ENCODE measurements around the gene IGLON5. TPM values are rescaled to one million over a fixed set of nuclear protein-coding genes. Genes with fewer than 3 reads are reported as not detected.

IGLON5 gene
- total RNA-seq, 1 experiment from 2014 or later = not detected

GRCh38 chr19:51316688-51317087 lies 5.2 kb downstream of the IGLON5 start:
- Mint-ChIP-seq H3K4me3 (ENCODE audit: unreplicated experiment) (no peak overlapping the region), H3K4me1 (ENCODE audit: low read depth, unreplicated experiment) (no peaks in the 10 kb centered on the region), H3K9me3 (ENCODE audit: unreplicated experiment) (peaks cover 15% of the 10 kb centered on the region), H3K27me3 (ENCODE audit: insufficient read depth, unreplicated experiment) (peaks cover 6% of the 10 kb centered on the region), H3K27ac (ENCODE audit: unreplicated experiment) (no peak overlapping the region), H3K36me3 (ENCODE audit: insufficient read depth, unreplicated experiment) (no peaks in the 10 kb centered on the region)
- POLR2A ChIA-PET = no interaction called here
- TF ChIP-seq CTCF (IDR thresholded peaks at IDR 0.05; ENCODE audit: insufficient read depth in 1 of 2, low read depth in 1 of 2, low read length in 1 of 2, severe bottlenecking in 1 of 2, unreplicated experiment in 1 of 2) = no peak
- no TSS peak for BruUV-seq (replicated peaks)
- DNase-seq = no peak
- no peaks in the 10 kb centered on the region for H3K27me3 ChIP-seq (replicated peaks; ENCODE audit: control insufficient read depth, insufficient read depth, low read length)
- CTCF ChIA-PET = no interaction called here
- H3K9me3 ChIP-seq = peaks cover 6% of the 10 kb centered on the region
- no peaks in the 10 kb centered on the region for H3K4me1 ChIP-seq
- H3K4me3 ChIP-seq (ENCODE audit: low read depth, low read length) = no peak overlapping the region
- intact Hi-C loops (cut with micrococcal nuclease; ENCODE audit: unreplicated experiment) = no loop called here
- H3K36me3 ChIP-seq (ENCODE audit: control insufficient read depth, insufficient read depth, low read length) = no peaks in the 10 kb centered on the region

GRCh38 chr19:51317376-51317775 lies 5.9 kb downstream of the IGLON5 start:
- H3K27ac Mint-ChIP-seq (ENCODE audit: unreplicated experiment) = no peak overlapping the region
- peaks cover 6% of the 10 kb centered on the region for H3K9me3 ChIP-seq
- no peak overlapping the region for H3K4me3 Mint-ChIP-seq (ENCODE audit: unreplicated experiment)
- H3K4me1 Mint-ChIP-seq (ENCODE audit: low read depth, unreplicated experiment) = no peaks in the 10 kb centered on the region
- no TSS peak for BruUV-seq (replicated peaks)
- CTCF ChIA-PET = no interaction called here
- H3K27me3 ChIP-seq (replicated peaks; ENCODE audit: control insufficient read depth, insufficient read depth, low read length) = no peaks in the 10 kb centered on the region
- no peak overlapping the region for H3K4me3 ChIP-seq (ENCODE audit: low read depth, low read length)
- intact Hi-C loops (cut with micrococcal nuclease; ENCODE audit: unreplicated experiment) = no loop called here
- no peak for TF ChIP-seq CTCF (IDR thresholded peaks at IDR 0.05; ENCODE audit: insufficient read depth in 1 of 2, low read depth in 1 of 2, low read length in 1 of 2, severe bottlenecking in 1 of 2, unreplicated experiment in 1 of 2)
- peaks cover 15% of the 10 kb centered on the region for H3K9me3 Mint-ChIP-seq (ENCODE audit: unreplicated experiment)
- POLR2A ChIA-PET = no interaction called here
- no peak for DNase-seq
- no peaks in the 10 kb centered on the region for H3K4me1 ChIP-seq
- H3K36me3 Mint-ChIP-seq (ENCODE audit: insufficient read depth, unreplicated experiment) = no peaks in the 10 kb centered on the region
- peaks cover 6% of the 10 kb centered on the region for H3K27me3 Mint-ChIP-seq (ENCODE audit: insufficient read depth, unreplicated experiment)
- H3K36me3 ChIP-seq (ENCODE audit: control insufficient read depth, insufficient read depth, low read length) = no peaks in the 10 kb centered on the region

- DNase-seq = no peak
- peaks cover 12% of the 10 kb centered on the region for H3K27me3 Mint-ChIP-seq (ENCODE audit: insufficient read depth, unreplicated experiment)
- H3K9me3 Mint-ChIP-seq (ENCODE audit: unreplicated experiment) = peaks cover 15% of the 10 kb centered on the region
- no peaks in the 10 kb centered on the region for H3K4me1 ChIP-seq
- intact Hi-C loops (cut with micrococcal nuclease; ENCODE audit: unreplicated experiment) = no loop called here
- no peaks in the 10 kb centered on the region for H3K27me3 ChIP-seq (replicated peaks; ENCODE audit: control insufficient read depth, insufficient read depth, low read length)
- BruUV-seq (replicated peaks) = no TSS peak
- no peaks in the 10 kb centered on the region for H3K4me1 Mint-ChIP-seq (ENCODE audit: low read depth, unreplicated experiment)
- no peaks in the 10 kb centered on the region for H3K36me3 ChIP-seq (ENCODE audit: control insufficient read depth, insufficient read depth, low read length)
- H3K27ac Mint-ChIP-seq (ENCODE audit: unreplicated experiment) = no peak overlapping the region
- H3K9me3 ChIP-seq = peaks cover 6% of the 10 kb centered on the region
- POLR2A ChIA-PET = no interaction called here
- CTCF ChIA-PET = no interaction called here
- H3K36me3 Mint-ChIP-seq (ENCODE audit: insufficient read depth, unreplicated experiment) = no peaks in the 10 kb centered on the region
- H3K4me3 Mint-ChIP-seq (ENCODE audit: unreplicated experiment) = no peak overlapping the region
- no peak for TF ChIP-seq CTCF (IDR thresholded peaks at IDR 0.05; ENCODE audit: insufficient read depth in 1 of 2, low read depth in 1 of 2, low read length in 1 of 2, severe bottlenecking in 1 of 2, unreplicated experiment in 1 of 2)
- no peak overlapping the region for H3K4me3 ChIP-seq (ENCODE audit: low read depth, low read length)
Observed at GRCh38 chr19:51317968-51318367, 6.5 kb downstream of the IGLON5 start.

Measured in Caco-2 (cell line).